NCI-H128 (cell line): ENCODE measurements around the gene SEC22C.

Source experiments
- DNase-seq: peaks from one replicate; lab custom pipeline; 2025; ENCODE audit not compliant: unreplicated experiment; lab: John Stamatoyannopoulos, UW

Gene SEC22C

GRCh38 chr3:42500909-42501308 is 80.9 kb downstream of the SEC22C start:
- no peak for DNase-seq

DNA sequence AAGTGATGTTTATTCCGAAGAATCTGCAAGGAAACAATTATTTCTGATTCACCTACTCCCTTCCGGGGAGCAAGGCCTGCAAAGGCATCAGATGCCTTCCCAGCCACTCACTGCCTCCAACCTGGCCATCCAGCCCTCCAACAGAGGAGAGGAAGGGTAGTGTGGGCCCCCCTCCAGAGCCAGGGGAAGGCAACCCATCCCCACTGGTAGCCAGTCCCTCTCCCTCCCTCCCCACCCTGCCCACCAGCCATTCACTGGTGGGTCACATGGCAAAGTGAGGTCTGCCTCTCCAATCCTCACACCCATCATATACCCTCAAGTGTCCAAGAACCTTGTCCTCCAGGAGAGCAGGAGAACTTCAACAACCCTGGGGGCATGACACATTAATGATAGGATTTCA is 81.7 kb downstream of the SEC22C start:
- no peak for DNase-seq

DNA sequence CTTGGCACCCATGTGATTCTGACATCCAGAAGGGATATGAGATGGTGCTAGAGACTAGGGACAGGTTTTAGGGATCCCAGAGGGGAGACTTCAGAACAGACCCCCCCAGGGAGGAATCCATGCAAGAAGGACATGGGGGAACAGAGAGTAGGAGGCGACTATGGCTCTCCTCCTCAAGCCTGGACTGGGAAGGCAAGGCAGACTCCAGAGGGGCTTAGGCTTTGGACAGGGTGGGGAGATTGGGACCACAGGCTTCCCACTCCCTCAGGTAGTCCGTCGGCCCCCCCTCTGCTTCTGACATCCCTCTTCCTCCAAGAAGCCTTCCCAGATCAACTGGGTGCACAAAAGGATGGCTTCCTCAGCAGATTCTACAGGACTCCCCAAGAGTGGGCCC is 82.3 kb downstream of the SEC22C start:
- no peak for DNase-seq

DNA sequence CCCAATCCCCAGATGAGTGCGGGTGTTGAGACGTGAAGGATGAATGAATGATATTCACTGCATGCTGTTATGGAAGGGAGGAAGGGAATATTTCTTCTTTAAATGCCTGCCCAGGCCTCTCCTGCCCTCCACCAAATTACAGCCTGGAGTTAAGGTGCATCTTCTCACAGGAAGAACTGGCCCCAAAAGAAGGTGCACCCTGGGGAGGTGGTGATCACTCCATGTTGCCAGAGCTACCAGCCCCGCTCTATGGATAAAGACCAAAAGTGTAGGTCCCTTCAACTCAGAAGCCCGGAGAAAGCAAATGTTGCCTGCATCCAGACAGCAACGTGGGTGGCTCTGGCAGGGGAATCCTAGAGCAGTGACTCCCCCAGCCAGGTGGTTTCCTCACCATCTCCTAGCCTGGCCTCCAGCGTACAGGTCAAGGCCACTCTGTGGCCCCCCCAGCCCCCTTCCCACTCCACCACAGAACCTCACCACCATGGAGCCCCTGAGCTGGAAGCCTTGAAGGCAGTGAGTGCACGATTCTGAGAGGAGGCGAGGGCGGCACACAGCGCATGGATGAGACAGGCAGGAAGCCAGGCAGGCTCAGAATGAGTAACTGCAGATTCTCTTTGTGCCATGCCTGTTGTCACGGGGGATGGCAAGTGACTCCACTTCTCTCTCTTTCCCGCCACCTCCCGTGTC is 82.8 kb downstream of the SEC22C start:
- no peak for DNase-seq

- DNase-seq, result no peak
Measured at GRCh38 chr3:42498034-42498433, 83.7 kb downstream of the SEC22C start.
